Endothelial cell (in vitro differentiated cells): ENCODE results near the gene GARIN3. TPM values are rescaled to one million over a fixed set of nuclear protein-coding genes. Genes with fewer than 3 reads are reported as not detected.

Experiments used
- DNase-seq: peaks from one replicate; pipeline ENCODE4 v3.0.0; 2021; ENCODE audit warnings: low spot score
- H3K27ac Mint-ChIP-seq: one replicate; pipeline ENCODE4 v1.8.0; 2021; ENCODE audit warnings: mixed read lengths, inconsistent platforms; ENCODE audit not compliant: unreplicated experiment
- H3K27me3 Mint-ChIP-seq: one replicate; pipeline ENCODE4 v1.8.0; 2021; ENCODE audit warnings: mild to moderate bottlenecking, moderate library complexity, mixed read lengths, inconsistent platforms; ENCODE audit not compliant: unreplicated experiment
- H3K36me3 Mint-ChIP-seq: one replicate; pipeline ENCODE4 v1.8.0; 2021; ENCODE audit warnings: mild to moderate bottlenecking, low read depth, mixed read lengths, inconsistent platforms; ENCODE audit not compliant: unreplicated experiment
- H3K4me1 Mint-ChIP-seq: one replicate; pipeline ENCODE4 v1.8.0; 2021; ENCODE audit warnings: mild to moderate bottlenecking, mixed read lengths, inconsistent platforms; ENCODE audit not compliant: unreplicated experiment
- H3K4me3 Mint-ChIP-seq: one replicate; pipeline ENCODE4 v1.8.0; 2021; ENCODE audit warnings: mild to moderate bottlenecking, mixed read lengths, inconsistent platforms; ENCODE audit not compliant: unreplicated experiment
- H3K9me3 Mint-ChIP-seq: one replicate; pipeline ENCODE4 v1.8.0; 2021; ENCODE audit warnings: mixed read lengths, inconsistent platforms; ENCODE audit not compliant: unreplicated experiment
- total RNA-seq: library from RNA; stranded (reverse); fragmentation: NEBNext Ultra II Directional; extraction: Animal tissue kit (Norgen Biotek cat#: 25700); gene quantifications from one replicate; pipeline ENCODE4 v1.2.1, GENCODE V29; 2021; ENCODE audit not compliant: unreplicated experiment
- TF ChIP-seq, protein P1 (sequence below): fragments of 200-600 bp; sonication (generic); IDR thresholded peaks from one replicate; pipeline ENCODE4 v1.5.0; 2021; ENCODE audit warnings: antibody characterized with exemption; ENCODE audit not compliant: unreplicated experiment

GARIN3 gene
- total RNA-seq, 1 donor from 2014 or later, result not detected

DNA sequence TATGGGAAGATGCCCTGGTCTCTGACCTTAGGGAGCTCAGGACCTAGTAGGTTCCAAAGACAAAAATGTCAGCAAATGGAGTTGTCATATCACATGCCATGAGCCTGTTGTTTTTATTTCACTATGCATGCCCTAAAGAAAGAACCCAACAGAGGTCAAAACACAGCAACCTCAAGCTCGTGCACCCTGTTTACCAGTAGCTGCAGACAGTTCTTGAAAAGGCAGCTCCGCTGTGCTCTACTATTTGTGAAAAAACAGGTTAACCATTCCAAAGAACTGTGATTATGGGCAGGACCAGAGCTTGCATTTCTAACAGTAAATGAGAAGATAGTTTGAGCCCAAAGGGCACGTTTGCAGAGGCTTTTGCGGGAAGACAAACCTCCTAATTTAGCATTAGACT, 37.4 kb upstream of the GARIN3 start:
- Mint-ChIP-seq H3K4me1 (no peaks in the 10 kb centered on the region), H3K4me3 (no peak overlapping the region), H3K27me3 (peaks cover 2% of the 10 kb centered on the region), H3K27ac (no peak overlapping the region), H3K36me3 (no peaks in the 10 kb centered on the region), H3K9me3 (no peaks in the 10 kb centered on the region)
- TF ChIP-seq, protein P1, sequence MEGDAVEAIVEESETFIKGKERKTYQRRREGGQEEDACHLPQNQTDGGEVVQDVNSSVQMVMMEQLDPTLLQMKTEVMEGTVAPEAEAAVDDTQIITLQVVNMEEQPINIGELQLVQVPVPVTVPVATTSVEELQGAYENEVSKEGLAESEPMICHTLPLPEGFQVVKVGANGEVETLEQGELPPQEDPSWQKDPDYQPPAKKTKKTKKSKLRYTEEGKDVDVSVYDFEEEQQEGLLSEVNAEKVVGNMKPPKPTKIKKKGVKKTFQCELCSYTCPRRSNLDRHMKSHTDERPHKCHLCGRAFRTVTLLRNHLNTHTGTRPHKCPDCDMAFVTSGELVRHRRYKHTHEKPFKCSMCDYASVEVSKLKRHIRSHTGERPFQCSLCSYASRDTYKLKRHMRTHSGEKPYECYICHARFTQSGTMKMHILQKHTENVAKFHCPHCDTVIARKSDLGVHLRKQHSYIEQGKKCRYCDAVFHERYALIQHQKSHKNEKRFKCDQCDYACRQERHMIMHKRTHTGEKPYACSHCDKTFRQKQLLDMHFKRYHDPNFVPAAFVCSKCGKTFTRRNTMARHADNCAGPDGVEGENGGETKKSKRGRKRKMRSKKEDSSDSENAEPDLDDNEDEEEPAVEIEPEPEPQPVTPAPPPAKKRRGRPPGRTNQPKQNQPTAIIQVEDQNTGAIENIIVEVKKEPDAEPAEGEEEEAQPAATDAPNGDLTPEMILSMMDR, result no peak
- no peak for DNase-seq

DNA sequence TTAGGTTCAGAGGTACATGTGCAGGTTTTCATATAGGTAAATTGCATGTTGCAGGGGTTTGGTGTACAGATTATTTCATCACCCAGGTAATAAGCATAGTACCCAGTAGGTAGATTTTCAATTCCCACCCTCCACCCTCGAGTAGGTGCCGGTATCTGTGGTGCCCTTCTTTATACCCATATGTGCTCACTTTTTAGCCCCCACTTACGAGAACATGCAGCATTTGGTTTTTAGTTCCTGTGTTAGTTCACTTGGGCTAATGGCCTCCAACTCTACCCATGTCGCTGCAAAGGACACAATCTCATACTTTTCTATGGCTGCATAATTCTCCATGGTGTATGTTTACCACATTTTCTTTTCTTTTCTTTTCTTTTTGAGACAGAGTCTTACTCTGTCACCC, 35.8 kb upstream of the GARIN3 start:
- Mint-ChIP-seq H3K27ac (no peak overlapping the region), H3K27me3 (peaks cover 2% of the 10 kb centered on the region), H3K4me1 (no peaks in the 10 kb centered on the region), H3K36me3 (no peaks in the 10 kb centered on the region), H3K4me3 (no peak overlapping the region), H3K9me3 (no peaks in the 10 kb centered on the region)
- no peak for DNase-seq
- TF ChIP-seq, protein P1, result no peak

DNA sequence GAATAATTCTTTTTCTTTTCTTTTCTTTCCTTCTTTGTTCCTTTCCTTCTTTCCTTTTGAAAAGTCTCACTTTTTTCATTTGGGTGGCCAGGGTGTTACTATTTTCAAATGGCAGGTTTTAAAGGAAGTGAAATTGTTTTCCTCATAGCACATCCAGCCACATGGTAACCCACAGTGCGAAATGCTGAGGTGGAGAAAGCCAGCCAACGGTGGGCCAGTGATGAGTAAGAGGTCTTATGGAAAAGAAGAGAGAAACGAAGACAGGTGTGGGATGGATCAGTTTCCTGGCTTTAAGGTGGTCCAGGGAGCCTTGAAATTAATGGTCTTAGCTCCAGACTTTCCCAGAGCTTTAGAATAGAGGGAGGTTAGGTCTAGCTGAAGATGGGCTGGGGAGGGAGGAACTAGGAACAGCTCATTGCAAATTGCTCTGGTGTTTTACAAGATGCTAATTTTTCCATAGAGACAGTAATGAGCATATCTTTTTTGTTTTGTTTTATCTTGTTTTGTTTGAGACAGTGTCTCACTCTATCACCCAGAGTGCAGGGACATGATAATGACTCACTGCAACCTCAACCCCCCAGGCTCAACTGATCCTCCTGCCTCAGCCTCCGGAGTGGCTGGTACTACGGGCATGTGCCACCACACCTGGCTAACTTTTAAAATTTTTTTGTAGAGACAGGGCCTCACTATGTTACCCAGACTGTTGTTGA, 32.4 kb upstream of the GARIN3 start:
- peaks cover 2% of the 10 kb centered on the region for H3K27me3 Mint-ChIP-seq
- H3K36me3 Mint-ChIP-seq, result no peaks in the 10 kb centered on the region
- H3K9me3 Mint-ChIP-seq, result no peaks in the 10 kb centered on the region
- no peak overlapping the region for H3K4me3 Mint-ChIP-seq
- H3K4me1 Mint-ChIP-seq, result no peaks in the 10 kb centered on the region
- TF ChIP-seq, protein P1, result no peak
- H3K27ac Mint-ChIP-seq, result no peak overlapping the region
- DNase-seq, result no peak

DNA sequence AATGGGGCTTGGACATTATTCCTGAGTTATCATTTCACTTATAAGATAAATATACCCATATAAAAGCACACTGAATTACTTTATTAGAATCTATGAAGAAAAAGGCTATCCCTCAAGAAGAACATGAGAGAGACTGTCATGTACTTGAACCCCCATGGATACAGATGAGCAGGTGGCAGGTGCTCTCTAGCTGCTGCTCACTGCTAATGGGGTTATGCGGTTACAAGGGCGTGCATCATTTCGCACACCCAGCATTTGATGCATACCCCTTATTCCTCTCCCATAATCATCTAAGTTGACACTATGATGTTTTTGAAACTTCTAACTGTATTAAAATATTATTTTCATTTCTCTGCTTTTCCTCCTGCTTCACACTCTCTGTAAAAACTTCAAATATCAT, 31.0 kb upstream of the GARIN3 start:
- Mint-ChIP-seq H3K4me1 (no peaks in the 10 kb centered on the region), H3K9me3 (no peaks in the 10 kb centered on the region), H3K36me3 (no peaks in the 10 kb centered on the region), H3K4me3 (no peak overlapping the region), H3K27me3 (peaks cover 2% of the 10 kb centered on the region), H3K27ac (no peak overlapping the region)
- DNase-seq, result no peak
- TF ChIP-seq, protein P1, result no peak

DNA sequence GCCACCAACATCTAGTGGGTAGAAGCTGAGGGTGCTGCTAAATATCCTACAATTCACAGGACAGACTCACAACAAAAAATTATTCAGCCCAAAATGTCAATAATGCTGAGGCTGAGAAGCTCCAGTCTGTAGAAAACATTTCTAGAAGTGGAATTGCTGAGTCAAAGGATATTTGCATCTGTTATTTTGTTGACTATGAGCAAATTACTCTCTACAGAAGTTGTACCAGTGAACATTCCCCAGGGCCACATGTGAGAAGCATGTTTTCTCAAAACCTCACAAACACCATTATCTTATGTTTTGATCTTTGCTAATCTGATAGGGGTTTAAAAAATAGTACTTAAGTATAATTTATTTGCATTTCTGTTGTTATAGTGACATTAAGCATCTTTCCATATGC, 30.0 kb upstream of the GARIN3 start:
- no peaks in the 10 kb centered on the region for H3K9me3 Mint-ChIP-seq
- TF ChIP-seq, protein P1, result no peak
- no peak overlapping the region for H3K4me3 Mint-ChIP-seq
- H3K4me1 Mint-ChIP-seq, result no peaks in the 10 kb centered on the region
- no peaks in the 10 kb centered on the region for H3K36me3 Mint-ChIP-seq
- H3K27ac Mint-ChIP-seq, result no peak overlapping the region
- H3K27me3 Mint-ChIP-seq, result peaks cover 2% of the 10 kb centered on the region
- no peak for DNase-seq
